Body of pancreas (tissue), 4 donors: Measurements from ENCODE around the gene PPT2.

ENCODE experiments used
- CTCF ChIP-seq, 7 experiments: fragments of 450-650 bp in 4 of 7; fragments of 200-600 bp in 3 of 7; sonication (generic) in 3 of 7; IDR thresholded peaks; one replicate each; pipeline ENCODE4 v1.5.1; 2016 to 2019; ENCODE audit warnings: antibody characterized with exemption in 7 of 7
- POLR2A ChIP-seq, 3 donors: fragments of 450-650 bp; IDR thresholded peaks; one replicate each; pipeline ENCODE4 v1.6.1; 2016; ENCODE audit warnings: antibody characterized with exemption in 3 of 3, mild to moderate bottlenecking in 2 of 3

GRCh38 chr6:32149092-32149755 lies 4.7 kb upstream of the PPT2 start:
- TF ChIP-seq CTCF (IDR thresholded peaks at IDR 0.05) (peak in 1 of 7 experiments; percentile 1), POLR2A (IDR thresholded peaks at IDR 0.05) (no peak)
